Measurements from ENCODE around the gene CCNB3.
"Not testable (repeated sequence)": the region's sequence is repeated elsewhere in the genome, so short reads cannot be mapped to it uniquely, and the experiment has no call there.

The CCNB3 gene, protein sequence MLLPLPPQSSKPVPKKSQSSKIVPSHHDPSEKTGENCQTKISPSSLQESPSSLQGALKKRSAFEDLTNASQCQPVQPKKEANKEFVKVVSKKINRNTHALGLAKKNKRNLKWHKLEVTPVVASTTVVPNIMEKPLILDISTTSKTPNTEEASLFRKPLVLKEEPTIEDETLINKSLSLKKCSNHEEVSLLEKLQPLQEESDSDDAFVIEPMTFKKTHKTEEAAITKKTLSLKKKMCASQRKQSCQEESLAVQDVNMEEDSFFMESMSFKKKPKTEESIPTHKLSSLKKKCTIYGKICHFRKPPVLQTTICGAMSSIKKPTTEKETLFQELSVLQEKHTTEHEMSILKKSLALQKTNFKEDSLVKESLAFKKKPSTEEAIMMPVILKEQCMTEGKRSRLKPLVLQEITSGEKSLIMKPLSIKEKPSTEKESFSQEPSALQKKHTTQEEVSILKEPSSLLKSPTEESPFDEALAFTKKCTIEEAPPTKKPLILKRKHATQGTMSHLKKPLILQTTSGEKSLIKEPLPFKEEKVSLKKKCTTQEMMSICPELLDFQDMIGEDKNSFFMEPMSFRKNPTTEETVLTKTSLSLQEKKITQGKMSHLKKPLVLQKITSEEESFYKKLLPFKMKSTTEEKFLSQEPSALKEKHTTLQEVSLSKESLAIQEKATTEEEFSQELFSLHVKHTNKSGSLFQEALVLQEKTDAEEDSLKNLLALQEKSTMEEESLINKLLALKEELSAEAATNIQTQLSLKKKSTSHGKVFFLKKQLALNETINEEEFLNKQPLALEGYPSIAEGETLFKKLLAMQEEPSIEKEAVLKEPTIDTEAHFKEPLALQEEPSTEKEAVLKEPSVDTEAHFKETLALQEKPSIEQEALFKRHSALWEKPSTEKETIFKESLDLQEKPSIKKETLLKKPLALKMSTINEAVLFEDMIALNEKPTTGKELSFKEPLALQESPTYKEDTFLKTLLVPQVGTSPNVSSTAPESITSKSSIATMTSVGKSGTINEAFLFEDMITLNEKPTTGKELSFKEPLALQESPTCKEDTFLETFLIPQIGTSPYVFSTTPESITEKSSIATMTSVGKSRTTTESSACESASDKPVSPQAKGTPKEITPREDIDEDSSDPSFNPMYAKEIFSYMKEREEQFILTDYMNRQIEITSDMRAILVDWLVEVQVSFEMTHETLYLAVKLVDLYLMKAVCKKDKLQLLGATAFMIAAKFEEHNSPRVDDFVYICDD (N-terminal part only)

DNA sequence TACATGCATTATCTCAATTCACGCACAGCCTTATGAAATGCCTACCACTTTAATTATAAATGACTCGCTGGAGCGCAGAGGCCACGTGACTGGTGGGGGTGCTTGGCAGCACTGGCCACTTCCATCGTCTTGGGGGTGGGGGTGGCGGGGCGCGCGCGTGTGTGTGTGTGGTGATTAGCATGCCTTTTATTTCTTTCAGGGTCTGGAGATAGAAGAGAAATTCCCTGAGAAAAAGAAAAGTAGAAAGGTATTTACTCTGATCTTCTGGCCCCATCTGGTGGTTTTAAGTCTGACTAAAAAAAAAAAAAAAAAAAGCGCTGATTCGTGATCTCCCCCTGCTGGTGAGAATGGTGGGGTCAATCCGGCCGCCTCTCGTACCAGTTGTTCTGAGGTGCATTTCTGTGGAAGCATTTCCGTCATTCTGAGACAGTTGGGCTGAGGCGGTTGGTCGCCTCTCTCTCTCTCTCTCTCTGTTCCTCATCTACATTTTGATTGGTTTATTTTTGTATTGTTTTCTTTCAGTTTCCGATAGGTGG, at the start of gene CCNB3:
Gene CCNB3, plus strand, starts transcription at position 402 of the 536 bp plus-strand sequence. CDS start 80,399 bp downstream, outside the sequence.
- peak; percentile 66 for DNase-seq (ENCODE audit: low spot score)

DNA sequence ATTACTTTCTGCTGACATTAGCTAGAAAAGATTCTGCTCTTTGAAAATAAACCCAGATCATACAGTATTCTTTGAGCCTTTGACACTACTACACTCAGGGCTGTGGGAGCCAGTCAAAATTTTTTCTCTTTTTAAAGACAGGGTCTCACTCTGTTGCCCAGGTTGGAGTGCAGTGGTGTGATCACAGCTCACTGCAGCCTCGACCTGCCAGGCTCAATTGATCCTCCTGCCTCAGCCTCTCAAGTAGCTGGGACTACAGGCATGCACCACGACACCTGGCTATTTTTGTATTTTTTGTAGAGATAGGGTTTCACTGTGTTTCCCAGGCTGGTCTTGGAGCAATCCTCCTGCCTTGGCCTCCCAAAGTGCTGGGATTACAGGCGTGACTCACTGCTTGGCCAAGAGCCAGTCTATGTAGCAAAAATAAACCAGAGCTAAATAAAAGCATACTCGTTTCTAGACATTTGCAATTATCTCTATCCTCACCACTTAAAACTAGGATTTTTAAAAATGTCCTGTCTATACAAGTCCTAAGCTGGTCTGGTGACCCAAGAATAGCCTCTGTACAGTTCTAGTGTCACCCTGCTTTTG, 46.9 kb upstream of the CCNB3 start:
- DNase-seq (ENCODE audit: low spot score), result no peak

DNA sequence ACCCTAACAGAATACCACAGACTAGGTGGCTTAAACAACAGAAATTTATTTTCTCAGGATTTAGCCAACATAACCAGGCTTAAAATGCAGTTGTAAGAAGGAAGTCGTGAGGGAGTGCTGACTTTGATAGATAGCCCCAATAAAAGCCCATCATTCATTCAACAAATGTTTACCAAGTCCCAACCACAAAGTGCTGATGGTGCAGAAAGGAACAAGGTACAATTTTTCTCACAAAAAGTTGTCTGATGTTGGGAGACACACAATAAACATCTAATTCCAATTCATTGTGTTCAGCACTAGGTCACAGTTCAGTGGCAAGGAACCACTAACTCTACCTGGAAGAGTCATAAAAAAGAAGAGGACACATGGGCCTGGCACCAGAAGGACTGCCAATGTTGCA, 46.0 kb upstream of the CCNB3 start:
- DNase-seq (ENCODE audit: low spot score), result no peak

DNA sequence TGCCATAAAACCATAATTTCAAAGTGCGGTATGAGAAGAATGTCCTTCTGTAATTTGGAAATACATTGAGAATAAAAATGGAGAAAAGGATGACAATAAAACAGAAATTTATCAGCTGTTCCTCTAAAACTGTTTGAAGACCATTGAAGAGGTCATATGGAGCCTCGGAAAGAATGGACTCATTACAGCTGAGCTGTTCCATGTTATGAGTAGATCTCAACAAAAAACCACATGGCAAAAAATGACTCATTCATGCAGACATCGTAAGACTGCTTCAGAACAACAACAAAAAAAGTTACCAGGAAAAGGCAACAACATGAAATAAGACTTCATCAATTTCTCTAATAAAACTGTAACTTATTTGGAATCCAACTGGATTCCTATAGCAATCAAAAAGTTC, 43.4 kb upstream of the CCNB3 start:
- DNase-seq (ENCODE audit: low spot score), result no peak

DNA sequence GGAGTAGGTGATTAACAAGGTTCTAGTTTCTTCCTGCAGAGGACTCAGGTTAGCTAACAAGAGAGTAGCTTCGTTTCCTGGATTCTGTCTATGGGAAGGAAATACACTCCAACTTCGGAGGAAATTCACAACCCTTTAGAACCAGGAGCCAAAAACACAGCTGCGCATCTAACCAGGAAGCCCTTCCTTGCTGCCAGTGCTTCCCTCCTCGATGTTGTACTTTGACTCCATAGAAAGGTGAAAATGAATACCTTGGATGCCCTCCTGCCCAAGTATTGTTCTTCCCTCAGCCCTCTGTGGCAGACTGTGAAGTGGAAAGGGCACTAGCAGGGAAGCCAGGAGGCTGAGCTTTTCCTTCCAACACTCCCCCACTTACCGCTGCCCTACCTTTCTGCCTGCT, 38.8 kb upstream of the CCNB3 start:
- DNase-seq (ENCODE audit: low spot score), result no peak

DNA sequence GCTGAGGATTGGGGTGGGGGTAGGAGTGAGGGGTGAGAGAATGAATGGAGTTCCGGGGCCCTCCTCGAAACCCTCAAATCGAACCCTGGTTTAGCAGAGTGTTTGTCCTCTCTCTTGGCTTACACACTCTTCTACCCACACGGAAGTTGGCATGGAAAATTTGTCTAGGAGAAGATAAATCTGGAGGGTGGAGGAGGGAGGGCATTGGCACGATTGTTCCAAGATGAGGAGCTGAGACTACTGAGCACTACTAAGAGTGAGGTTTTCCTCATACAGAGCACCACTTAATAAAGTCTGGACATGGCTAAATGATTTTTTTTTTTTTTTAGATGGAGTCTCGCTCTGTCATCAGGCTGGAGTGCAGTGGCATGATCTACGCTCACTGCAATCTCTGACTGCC, 37.2 kb upstream of the CCNB3 start:
- DNase-seq (ENCODE audit: low spot score), result no peak

DNA sequence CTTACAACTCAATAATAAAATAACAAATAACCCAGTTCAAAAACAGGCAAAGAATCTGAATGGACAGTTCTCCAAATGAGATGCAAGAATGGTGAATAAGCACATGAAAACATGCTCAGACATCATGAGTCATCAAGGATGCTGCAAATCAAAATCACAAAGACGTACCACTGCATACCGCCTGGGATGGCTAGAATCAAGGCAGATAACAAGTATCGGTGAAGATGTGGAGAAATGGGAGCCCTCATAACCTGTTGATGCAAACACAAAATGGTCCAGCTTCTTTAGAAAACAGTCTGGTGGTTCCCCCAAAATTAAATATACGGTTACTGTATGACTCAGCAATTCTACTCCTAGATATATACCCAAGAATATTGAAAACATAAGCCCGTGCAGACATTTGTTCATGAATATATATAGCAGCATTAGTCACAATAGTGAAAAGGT, 36.3 kb upstream of the CCNB3 start:
- DNase-seq (ENCODE audit: low spot score), result no peak

DNA sequence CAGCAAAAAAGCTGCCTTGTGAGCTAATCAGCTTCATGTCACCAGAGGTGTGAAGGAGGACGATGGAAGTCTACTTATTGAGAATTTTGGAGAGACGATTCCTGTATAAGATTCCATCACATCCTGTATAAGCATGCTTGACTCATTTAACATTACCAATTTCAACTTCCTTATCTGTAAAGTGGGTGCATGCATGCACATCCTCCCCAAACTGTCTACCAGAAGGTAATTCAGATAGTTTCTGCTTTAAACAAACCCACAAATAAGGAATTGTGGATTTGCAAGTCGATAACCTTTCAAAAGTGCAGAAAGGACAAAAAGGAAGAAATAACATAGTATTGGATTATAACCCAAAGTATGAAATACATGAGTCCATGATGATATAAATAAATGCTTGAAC, 34.8 kb upstream of the CCNB3 start:
- no peak for DNase-seq (ENCODE audit: low spot score)

DNA sequence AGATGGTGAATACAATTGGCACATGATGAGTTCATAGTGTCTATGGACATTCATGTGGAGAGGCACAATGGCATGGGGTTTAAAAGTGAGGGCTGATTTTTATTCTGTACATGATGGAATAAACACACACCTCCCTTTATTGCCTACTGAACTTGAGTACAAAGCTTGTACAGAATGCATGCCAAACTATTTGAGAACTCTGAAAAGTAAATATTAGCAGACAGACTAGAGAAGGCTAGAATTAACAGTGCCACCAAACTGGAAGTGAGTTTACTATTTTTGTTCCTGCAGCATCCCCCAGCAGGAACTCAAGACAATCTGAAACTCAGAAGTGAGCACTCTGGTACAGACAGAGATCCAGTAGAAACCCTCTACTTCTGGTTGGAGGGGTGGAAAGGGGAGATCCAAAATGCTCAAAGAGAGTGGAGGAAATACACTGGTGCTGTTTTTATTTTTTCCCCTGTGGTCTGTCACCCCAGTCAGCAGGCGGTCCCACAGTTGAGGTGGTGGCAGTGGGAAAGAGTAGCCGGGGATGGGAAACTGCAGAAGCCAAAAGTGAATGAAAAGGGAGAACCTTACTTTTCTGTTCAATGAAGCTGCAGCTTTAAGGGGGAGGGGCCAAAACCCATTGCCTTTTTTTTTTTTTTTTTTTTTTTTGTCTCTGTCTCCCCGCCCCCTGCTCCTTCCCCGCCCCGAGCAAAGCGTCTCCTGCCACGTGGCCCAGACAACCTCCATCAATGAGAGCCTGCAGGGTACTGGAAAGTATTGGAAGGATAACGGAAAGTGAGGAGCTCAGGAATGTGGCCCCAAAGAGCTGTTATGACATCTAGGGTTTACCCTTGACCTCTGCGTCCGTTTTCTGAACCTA, 24.3 kb upstream of the CCNB3 start:
- no peak for DNase-seq (ENCODE audit: low spot score)

DNA sequence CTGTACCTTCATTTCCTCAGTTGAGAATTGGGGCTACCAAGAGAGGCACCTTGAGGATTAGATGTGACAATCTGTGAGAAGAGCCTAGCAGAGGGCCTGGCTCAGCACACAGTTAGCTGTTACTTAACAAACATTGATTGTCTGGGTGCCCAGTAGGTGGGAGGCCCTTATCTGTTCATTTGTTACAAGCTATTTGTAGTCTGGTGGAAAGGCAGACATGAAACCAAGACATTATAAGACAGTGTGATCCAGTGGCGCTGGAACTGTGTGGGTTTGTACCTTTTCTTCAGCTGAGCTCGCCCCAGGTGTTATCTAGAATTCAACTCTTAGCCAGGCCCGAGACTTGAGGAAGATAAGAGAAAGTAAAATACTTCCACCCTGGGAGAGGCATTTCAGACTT, 20.7 kb upstream of the CCNB3 start:
- no peak for DNase-seq (ENCODE audit: low spot score)

DNA sequence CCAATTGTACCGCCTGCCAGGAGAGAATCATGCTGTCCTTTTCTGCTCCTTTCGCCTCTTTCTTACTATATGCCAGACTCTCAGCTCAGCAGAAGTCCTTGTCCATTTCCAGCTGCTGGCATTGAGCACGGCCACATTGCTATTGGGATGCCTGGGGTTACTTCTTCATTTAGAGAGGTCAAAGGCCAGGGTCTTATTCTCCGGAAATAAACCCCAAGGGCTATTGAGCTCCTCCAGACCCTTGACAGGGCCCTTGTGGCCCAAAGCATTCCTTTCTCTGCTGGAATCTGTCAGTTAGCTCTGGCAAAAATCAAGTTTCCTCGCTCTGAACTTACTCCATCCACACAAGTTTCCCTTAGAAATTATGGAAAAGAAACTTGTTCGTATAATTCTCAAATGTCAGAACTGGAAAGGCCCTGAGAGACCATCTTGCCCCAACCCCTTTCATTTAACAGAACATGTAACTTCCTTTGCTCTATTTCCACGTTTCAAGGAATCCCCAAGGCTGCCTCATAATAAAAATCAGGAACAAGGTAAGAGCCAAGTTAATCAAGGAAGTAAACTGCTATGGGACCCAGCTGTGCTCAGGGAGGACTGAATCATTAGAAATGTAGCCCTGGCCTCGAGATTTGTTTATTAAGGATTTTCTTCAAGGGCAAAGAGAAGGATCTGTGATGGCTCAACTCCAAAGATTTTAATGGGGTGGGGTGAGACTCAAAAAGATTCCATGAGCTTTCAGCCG, 15.5 kb upstream of the CCNB3 start:
- no peak for DNase-seq (ENCODE audit: low spot score)

DNA sequence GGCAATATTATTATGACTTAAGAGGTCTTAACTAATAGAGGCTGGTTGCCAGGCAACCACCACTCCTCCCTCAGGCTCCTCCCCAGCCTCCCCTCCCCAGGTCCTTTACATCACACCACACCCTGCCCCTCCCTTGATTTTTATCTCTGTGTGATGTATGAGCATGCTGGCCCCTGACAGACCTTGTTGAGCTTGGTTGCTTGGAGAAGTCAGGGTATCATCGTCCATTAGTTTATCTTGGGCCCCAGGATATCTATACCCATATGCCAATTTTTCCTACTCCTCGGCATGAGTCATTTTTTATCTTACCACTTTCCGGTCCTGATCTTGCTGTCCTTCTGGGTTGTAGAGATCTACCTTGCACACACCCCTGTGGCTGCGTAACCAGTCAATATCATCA, 6.2 kb upstream of the CCNB3 start:
- no peak for DNase-seq (ENCODE audit: low spot score)

DNA sequence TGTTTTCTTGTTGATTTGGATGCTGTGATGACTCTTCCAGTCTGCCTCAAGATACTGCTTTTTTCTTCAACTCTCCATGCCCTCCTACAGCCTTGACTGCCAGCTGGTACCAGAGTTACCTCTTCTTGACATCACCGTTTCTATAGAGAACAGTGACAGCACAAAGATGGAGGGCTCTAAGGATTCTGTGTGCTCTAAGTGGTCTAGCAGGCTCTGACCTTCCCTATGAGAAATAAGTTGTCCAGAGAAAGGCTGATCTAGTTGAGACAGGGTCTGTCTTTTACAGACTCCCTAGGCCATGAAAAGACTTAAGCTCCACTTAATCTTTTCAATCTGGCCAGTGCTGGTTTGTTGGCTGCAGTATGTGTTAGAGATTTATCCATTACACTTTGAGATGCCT, 3.7 kb upstream of the CCNB3 start, which contains the start of gene AKAP4:
Gene AKAP4, minus strand, starts transcription at position 101 of the 400 bp plus-strand sequence. CDS start 118 bp downstream, outside the sequence.
- no peak for DNase-seq (ENCODE audit: low spot score)

DNA sequence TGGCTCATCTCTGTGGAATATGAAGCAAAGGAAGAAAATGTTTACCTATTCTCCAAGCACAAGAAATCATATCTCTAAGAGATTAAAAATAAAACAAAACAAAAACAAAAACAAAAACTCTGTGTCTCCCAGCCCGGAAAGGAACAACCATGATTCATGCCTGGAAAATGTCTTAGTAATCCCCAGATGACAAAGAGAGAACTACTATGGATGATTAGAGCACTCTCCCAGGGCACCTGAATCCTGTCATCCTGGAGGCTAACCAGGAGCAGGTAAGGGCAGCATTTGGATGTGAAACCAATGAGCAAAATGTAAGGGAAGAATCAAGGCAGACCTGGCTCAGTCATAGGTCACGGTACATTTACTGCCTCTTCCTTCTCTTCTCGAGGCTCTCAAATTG, 2.0 kb upstream of the CCNB3 start:
- no peak for DNase-seq (ENCODE audit: low spot score)

DNA sequence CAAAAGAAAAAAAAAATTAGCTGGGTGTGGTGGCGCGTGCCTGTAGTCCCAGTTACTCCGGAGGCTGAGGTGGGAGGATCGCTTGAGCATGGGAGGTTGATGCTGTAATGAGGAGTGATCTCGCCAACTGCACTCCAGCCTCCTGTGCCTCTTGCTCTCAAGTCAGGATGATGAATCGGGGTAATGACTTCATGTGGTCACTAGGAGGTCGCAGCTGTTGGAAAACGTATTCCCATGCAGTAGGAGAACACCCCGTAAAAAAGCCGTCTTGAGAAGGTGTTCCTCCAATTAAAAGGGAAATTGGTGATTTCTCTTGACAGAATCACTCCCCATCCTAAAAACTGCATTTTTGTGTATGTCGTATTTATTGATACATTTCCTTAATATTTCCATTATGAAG, 2.2 kb downstream of the CCNB3 start:
- no peak for DNase-seq (ENCODE audit: low spot score)

DNA sequence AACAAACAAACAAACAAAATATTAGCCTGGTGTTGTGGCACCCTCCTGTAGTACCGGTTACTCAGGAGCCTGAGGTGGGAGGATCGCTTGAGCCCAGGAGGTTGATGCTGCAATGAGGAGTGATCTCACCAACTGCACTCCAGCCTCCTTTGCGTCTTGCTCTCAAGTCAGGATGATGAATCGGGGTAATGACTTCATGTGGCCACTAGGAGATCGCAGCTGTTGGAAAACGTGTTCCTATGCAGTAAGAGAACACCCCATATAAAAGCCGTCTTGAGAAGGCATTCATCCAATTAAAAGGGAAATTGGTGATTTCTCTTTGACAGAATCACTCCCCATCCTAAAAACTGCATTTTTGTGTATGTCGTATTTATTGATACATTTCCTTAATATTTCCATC, 6.9 kb downstream of the CCNB3 start:
- DNase-seq (ENCODE audit: low spot score), result no peak

DNA sequence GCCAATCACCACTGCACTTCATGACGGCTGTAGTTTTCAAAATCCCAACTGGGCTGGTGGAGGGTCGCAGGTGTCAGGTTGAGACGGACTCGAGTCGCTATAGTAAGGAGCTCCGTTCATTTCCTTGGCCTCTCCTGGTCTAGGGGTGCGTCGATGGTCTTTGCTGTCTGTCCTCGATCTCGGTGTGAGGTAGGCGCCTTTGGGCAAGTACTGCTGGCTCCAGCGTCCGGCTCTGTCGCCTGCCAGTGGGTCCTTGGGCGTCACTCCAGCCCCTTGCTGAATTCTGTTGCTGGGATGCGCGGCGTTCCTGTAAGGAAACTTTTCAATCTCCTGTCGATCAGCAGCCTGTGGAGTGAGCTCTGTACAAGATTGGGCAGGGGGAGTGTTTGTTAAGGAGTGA, 76.7 kb downstream of the CCNB3 start:
- no peak for DNase-seq (ENCODE audit: low spot score)

DNA sequence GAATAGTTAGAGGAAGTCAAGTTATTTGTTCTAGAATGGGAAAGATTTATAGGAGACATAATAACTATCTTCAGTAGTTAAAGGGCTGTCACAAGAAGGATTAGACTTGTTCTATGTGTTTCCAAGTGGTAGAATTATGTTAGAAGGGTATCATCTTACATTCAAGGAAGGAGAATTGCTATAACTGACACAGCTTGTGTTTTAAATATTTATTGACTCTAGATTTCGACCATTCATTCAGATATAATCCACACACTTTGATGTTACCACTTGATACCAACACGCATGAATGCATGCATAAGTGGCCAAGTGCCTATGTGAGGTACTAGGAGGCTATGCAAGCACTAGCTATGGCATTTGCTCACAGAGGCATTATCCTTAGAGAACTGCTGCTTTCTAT, 122.7 kb downstream of the CCNB3 start:
- no peak for DNase-seq (ENCODE audit: low spot score)

DNA sequence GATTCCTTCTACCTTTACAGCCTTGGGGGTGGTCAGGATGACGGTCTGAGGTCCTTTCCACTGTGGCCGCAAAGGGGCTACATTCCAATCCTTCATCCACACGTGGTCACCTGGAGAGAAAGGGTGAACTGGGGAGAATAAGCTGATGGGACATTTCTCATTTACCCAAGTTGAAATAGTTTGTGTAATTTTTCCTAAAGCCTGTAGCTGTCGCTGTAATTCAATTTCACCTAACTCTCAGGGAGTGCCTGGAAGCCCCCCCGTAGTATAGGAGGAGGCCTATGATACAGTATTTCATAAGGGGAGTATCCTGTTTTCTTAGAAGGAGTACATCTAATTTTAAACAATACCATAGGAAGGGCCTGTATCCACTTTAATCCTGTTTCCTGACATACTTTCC, 128.1 kb downstream of the CCNB3 start:
- not testable (repeated sequence) for DNase-seq (ENCODE audit: low spot score)

DNA sequence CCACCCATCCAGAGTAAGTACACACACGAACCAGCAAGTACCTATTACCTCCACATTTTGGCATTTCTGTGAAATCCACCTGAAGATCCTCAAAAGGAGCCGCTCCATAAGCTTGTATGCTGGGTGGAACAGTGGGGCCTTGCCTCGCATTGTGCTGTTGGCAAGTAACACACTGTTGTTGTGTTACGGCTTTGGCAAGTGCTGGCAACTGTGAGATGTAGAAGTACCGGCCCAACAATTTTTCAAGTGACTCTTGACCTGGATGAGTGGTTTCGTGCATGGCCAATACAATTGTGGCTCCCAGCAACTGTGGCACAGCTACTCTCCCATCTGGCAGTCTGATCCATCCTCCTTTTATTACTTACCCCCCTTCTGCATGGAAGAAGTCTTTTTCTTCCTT, 128.7 kb downstream of the CCNB3 start:
- DNase-seq (ENCODE audit: low spot score), result no peak
